ENCODE data around the gene BBS5.

Gene BBS5

DNA sequence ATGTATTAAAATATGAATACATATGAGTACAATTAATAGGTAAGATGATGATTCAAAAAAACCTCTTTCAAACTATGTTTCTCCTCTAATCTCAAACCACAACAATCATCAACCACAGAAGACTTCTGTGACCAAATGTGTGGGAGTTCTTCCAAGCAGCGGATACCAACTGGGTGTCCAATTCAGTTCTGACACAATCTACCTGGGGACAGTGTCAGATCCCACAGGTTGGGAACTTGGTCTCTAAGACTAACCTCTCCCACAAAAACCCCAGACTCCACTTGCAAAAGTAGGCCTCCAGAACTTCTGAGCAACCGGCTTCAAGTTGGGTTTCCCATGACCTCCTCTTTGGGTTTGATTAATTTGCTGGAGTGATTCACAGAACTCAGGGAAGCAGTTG, 67.5 kb downstream of the BBS5 start:
- Histone ChIP-seq H3K9me3 (ENCODE audit: control insufficient read depth, low read length) (no peaks in the 10 kb centered on the region), H3K27me3 (replicated peaks; ENCODE audit: control insufficient read depth, insufficient read depth, low read length) (no peaks in the 10 kb centered on the region), H3K36me3 (ENCODE audit: control insufficient read depth, insufficient read depth, low read length, severe bottlenecking) (peaks cover 17% of the 10 kb centered on the region), H3K9ac (ENCODE audit: low read length) (no peak overlapping the region), H3K4me3 (ENCODE audit: low read length) (no peak overlapping the region), H3K4me1 (ENCODE audit: control insufficient read depth, insufficient read depth, low read length) (no peaks in the 10 kb centered on the region)
- no peak for DNase-seq (ENCODE audit: low read depth)

All from adipocyte (in vitro differentiated cells).